22Rv1 (cell line): Measurements from ENCODE around the gene PNMA5.

Experiments used
- CTCF ChIP-seq: fragments of 450-650 bp; IDR thresholded peaks from 2 replicates; pipeline ENCODE4 v1.5.1; 2017; ENCODE audit warnings: mild to moderate bottlenecking
- ZFX ChIP-seq: fragments of 450-650 bp; IDR thresholded peaks from 2 replicates; pipeline ENCODE4 v1.6.1; 2017; ENCODE audit warnings: antibody characterized with exemption, borderline replicate concordance

GRCh38 chrX:152945021-152945979 is 48.6 kb downstream of the PNMA5 start:
- TF ChIP-seq CTCF (no peak), ZFX (no peak)
